GM10266 (cell line): ENCODE data around the gene LRRIQ1.

Experiments
- DNase-seq: peaks from one replicate; pipeline ENCODE4 v3.0.0; 2012; ENCODE audit errors: extremely low spot score
- TF ChIP-seq, protein P1 (sequence below): IDR thresholded peaks from 2 replicates; pipeline ENCODE4 v1.5.1; 2012; ENCODE audit warnings: mild to moderate bottlenecking, low read depth; ENCODE audit not compliant: control insufficient read depth, insufficient read depth; ENCODE audit errors: missing control alignments

The LRRIQ1 gene

DNA sequence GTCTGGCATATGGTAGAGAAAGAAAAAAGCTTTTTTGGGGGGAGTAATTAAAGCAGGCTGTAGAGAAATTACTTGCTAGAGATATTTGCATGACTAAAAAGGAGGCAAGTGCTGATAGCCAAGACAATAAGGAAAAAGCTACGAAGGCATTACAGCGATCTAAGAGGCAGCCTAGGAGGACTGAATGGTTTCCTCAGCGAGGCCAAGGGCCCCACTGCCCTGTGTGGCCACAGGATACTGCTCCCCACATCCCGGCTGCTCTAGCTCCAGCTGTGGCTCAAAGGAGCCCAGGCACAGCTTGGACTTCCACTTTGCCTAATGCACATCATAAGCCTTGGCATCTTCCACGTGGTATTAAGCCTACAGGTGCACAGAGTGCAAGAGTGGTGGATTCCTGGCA lies 53.6 kb downstream of the LRRIQ1 start:
- DNase-seq: no peak
- TF ChIP-seq, protein P1, sequence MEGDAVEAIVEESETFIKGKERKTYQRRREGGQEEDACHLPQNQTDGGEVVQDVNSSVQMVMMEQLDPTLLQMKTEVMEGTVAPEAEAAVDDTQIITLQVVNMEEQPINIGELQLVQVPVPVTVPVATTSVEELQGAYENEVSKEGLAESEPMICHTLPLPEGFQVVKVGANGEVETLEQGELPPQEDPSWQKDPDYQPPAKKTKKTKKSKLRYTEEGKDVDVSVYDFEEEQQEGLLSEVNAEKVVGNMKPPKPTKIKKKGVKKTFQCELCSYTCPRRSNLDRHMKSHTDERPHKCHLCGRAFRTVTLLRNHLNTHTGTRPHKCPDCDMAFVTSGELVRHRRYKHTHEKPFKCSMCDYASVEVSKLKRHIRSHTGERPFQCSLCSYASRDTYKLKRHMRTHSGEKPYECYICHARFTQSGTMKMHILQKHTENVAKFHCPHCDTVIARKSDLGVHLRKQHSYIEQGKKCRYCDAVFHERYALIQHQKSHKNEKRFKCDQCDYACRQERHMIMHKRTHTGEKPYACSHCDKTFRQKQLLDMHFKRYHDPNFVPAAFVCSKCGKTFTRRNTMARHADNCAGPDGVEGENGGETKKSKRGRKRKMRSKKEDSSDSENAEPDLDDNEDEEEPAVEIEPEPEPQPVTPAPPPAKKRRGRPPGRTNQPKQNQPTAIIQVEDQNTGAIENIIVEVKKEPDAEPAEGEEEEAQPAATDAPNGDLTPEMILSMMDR: no peak

DNA sequence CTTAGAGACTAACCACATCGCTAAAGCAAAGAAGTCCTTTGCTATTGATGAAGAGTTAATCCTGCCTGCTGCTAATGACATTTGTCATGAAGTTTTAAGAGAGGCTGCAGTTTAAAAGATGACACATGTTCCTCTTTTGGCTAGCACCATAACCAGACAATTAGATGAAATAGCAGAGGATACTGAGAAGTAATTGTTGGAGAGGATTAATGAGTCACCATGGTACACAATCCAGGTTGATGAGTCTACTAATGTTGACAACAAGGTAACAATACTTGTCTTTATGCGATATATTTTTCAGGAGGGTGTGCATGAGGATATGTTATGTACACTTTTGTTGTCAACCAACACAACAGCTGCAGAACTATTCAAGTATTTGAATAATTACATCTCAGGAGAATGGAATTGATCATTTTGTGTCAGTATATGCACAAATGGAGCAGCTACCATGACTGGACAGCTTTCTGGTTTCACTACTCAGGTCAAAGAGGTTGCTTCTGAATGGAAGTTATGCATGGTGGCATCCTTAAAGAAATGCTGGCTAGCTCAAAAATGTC lies 56.7 kb downstream of the LRRIQ1 start:
- no peak for DNase-seq
- TF ChIP-seq, protein P1: no peak

DNA sequence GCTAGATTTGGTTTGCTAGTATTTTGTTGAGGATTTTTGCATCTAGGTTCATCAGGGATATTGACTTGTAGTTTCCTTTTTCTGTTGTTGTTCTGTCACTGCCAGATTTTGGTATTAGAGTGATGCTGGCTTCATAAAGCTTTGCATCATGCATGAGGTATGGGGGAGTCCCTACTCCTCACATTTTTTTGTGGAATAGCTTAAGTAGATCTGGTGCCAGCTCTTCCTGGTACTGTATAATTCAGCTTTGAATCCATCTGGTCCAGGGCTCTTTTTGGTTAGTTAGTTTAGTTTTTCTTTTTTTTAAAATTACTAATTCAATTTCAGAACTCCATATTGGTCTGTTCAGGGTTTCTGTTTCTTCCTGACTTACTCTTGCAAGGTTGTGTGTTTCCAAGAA lies 59.4 kb downstream of the LRRIQ1 start:
- no peak for DNase-seq
- TF ChIP-seq, protein P1: no peak

DNA sequence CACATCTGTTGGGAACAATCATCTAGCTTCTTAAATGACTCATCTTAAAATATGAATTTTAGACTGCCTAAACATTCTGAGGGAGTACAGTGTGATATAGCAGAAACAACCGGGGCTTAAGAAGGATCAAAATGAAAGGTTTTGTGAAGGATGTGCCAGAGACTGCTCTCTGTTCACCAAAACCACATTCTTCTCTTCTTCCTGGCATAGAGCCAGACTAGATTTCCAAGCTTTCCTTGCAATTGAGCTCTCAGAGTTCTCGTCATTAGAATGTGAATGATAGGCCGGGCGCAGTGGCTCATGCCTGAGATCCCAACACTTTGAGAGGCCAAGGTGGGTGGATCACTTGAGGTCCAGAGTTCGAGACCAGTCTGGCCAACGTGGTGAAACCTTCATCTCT lies 94.5 kb downstream of the LRRIQ1 start:
- no peak for DNase-seq
- TF ChIP-seq, protein P1: no peak

DNA sequence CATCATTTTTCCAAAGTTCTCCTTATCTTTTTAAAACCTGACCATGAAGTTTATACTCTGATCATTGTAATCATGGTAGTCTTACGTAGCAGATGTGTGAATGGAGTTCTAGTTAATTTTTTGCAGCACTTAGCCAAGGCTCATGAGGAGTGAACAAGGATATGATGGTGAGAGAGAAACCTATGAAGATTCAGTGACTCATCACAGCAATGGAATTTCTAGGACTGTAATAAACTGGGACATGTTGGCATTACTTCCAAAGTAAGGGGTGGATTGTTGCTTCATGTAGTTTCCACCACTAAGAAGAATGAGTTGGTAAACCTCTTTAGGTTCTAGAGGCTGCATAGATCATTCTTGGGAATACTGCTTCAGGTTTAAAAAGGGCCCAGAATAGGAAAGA lies 102.7 kb downstream of the LRRIQ1 start:
- TF ChIP-seq, protein P1: no peak
- no peak for DNase-seq

DNA sequence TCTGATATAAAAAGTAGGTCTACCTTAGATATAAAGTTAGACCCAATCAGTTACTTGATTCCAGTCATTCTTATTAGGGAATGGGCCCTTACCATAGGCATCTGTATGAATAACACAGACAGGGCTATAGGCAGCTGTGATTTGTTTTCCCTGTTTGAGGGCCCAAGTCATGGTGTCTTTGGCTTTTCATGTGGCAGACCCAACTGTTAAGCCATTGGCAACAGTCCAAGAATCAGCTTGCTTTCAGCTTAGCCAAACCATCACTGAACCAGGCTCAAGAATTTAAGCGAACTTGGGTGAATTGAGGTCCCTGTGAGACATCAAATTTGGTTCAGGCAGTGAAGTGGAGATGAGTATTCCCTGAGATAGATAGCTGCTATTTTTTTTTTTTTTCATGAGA lies 111.2 kb downstream of the LRRIQ1 start:
- TF ChIP-seq, protein P1: no peak
- DNase-seq: no peak

DNA sequence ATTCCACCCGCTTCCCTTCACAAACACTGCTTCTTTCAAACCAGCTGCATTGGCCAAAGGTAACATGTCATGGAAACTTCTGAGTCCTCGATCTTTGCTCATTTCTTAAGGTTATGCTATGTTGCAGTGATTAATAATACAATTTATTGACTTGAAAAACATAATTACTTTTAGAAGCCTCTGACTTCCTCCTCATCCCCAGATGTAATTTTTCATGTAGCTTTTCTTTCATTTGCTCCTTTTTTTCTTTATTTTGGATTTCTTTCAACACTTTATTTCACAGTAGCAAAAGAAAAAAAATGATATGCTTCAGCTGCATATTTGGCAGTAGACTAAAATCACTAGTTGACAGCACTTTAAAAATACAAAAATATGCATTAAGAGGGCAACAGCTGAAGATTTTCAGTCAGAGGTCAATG lies 116.2 kb downstream of the LRRIQ1 start:
- TF ChIP-seq, protein P1: no peak
- DNase-seq: no peak
